Fibroblast of skin of right quadriceps (primary cell): ENCODE measurements around the gene EME2.

ENCODE experiments used
- DNase-seq: peaks from one replicate; pipeline ENCODE4 v3.0.0-alpha.2; 2013

EME2 gene

DNA sequence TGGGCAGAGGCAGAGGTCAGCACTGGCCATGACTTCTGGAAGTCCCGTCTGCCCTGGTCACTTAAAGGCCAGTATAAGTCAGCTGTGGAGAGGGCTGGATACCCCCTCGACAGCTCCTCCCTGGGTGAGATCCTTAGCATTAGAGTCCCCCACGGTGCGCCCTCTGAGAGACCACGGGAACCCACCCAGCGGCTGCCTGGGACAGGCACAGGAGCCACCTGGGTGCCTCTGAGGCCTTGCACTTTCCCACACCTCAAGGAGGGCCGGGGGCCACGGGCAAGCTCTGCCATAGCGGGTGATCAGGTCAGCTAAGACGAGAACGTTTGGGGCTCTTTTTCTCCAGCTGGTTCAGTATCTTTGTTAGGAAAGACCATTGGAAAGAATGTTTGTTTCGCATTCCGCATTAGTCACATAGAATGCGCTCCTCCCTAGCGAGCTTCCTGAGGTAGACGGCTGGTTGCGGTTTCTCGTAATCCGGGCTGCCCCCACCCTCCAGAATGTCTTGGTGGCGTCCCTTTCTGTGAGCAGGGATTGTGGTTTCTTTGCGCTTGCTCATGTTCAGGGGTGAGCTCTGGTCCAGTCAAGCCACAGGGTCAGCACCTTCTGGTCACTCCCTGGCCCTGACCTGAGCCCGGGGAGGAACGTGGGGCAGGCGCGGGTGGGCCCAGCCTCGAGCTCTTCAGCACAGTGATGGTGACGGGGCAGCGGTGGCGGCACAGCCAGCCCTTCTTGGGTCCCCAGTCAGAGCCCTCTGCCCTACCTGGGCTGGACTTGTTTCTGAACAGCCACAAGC, 26.5 kb upstream of the EME2 start:
- peak; percentile 73 for DNase-seq

DNA sequence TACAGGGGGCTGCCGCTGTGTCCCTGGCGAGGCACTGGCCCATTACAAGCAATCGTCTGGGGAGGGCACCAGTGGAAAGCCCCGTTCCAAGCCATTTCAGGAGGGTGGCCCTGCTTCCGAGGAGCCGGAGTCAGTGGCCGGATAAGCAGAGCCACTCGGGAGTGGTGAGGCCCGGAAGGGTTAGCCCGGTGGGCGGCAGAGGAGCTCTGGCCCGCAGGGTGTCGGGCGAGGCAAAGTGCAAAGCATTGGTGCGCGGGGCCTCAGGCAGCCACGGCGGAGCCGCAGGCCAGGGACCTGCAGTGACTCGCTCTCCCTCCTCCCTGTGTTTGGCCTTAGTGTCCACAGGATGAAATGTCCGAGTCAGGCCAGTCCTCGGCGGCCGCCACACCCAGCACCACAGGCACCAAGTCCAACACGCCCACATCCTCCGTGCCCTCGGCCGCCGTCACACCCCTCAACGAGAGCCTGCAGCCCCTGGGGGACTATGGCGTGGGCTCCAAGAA, 25.9 kb upstream of the EME2 start:
- DNase-seq = no peak

DNA sequence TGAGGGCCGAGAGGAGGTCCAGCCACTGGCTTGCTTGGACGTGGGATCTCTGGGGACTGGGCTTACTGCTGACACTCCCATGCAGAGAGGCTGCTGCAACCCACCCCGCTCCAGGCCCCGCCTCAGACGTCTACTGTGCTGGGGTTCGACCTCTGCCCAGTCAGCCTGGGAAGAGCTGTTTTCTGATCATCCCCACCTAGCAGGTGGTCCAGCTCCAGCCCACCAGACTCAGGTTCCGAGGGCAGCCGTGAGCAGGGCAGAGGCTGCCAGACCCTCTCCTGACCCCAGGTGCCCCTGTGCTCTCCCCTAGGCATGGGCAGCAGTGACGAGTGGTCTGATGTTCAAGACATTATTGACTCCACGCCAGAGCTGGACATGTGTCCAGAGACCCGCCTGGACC, 24.7 kb upstream of the EME2 start:
- DNase-seq = no peak

DNA sequence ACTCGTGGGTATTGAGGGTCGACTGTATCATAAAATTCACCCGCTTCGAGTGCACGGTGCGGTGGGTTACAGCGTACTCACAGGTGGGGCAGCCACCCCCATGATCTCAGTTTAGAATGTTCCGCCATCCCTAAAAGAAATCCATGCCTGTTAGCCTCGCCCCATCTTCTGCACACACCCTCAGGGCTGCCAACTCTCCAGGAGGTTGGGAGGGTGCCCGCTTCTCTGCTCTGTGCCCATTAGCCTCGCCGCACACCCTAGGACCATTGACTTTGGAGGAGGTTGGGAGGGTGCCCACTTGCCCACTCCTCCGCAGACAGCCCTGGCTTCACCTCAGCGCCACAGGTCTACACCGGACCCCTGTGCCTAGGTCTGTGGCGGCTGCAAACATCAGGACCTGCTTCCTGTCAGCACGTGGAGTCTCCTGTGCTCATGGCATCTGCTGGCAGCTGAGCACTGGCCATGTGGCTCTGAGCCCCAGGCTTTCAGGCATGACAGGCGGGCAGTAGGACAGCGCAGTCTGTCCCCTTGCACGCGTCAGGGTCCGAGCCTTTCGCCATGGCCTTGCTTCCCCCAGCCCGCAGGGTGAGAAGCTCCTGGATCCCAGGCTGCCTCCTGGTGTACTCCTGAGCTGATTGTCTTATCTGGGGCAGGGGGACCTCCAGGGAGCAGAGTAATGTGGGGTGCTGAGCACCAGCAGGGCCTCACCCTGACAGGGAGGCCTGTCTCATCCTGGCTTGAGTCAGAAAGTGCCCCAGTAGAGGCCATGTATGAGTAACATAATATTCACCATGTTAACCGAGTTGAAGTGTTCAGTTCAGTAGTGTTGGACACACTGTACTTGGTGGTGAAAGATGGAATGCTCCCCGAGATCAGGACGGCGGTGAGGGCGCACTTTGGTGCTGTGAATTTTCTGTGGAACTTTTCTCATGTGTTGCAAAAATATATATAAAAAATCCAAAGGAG, 23.2 kb upstream of the EME2 start:
- DNase-seq = no peak

DNA sequence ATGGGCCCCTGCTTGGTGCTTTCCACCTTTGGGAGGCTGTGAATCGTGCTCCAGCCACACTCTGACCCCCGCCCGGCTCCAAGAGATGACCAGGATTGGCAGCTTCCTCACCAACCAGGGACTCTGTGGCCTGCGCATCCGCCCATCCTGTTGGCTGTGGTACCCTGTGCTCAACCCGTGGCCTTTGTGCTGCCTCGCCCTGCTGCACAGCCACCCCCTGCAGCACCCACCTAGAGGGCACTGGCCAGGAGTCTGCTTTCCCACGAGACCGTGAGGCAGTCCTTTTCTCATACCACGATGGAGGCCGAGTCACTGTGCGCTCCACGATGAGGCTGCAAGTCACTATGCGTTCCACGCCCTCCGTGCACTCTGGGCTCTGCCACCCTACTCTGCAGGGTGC, 20.7 kb upstream of the EME2 start:
- no peak for DNase-seq

DNA sequence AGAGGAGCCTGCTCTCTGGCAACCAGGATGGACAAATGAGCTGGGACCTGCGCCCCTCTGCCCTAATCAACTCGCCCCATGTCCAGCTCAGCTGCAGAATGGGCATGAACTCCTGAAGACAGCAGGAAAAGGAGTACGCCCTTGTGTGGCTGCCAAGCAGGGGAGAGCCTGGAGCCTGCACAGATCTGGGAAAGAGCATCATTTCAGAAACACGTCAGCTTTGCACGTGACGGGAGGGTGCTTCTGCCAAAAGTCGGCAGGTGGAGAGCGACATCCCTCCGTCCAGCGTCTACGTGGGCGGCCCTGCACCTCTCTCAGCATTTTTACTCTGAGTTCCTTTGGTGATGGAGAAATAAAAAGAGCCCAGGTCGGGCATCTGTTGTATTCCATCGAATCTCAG, 19.8 kb upstream of the EME2 start:
- no peak for DNase-seq

DNA sequence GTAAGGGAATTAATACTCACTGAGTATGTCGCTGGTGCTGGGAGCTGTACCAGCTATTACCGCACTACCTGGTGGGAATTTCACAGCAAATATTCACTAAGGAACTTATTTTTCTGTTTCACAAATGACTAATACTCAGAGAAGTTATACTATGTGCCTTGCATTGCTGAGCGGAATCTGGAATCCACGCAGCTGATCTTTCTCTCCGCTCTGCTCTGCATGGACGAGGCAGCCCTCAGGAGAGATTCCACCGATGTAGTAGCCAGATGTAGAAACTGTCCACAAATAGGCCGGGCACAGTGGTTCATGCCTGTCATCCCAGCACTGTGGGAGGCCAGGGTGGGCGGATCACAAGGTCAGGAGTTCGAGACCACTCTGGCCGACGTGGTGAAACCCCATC, 18.4 kb upstream of the EME2 start:
- DNase-seq = no peak

DNA sequence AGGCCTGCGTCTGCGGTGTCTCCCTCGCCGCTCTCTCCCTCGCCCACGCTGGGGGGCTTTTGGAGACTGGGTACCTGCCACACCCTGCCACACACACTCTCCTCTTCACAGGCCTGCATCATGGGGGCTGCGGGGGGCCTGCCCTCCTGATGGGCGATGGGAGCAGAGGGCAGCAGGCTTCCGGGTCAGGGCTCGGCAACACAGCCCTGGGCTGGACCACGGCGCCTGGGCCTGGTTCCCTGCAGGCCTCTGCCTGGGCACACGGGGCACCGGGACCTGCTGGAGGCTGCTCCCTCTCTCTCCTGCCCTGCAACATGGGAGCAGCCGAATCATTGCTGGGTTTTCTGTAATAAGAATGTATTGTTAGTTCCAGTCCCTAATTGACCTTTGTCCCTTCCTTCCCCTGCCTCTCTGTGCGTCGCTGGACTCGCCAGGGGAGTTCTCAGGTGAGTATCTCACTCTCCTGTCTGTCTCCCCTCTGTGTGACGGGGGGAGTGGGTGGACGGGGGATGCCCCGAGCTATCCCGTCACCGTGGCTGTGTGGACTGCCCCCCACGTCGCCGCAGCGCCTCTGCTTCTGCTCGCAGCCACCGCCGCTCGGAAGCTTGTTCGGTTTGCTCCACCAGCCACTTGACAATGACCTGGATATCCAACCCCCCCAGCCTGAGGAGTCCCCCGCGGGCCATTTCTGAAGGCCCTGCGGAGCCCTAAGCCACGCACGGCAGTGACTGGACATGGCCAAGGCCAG, 14.7 kb upstream of the EME2 start:
- no peak for DNase-seq

DNA sequence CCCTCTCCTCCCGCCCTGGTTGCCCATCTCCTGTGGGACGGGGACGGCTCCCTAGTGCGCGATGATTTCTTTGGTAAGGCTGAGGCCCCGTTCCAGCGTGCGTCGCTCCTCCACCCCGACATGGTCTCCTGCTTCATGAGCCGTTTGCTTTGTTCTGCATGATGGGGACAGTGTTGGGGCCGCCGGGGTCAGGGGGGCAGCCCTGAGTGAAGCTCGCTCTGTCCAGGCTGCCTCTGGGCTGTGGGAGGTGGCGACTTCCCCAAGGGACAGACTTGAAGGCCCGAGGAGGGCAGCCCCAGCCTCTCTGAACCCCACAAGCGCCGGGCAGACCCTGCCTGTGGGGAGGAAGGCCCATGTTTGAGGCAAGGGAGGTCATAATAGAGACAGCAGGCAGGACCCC, 13.7 kb upstream of the EME2 start:
- no peak for DNase-seq

DNA sequence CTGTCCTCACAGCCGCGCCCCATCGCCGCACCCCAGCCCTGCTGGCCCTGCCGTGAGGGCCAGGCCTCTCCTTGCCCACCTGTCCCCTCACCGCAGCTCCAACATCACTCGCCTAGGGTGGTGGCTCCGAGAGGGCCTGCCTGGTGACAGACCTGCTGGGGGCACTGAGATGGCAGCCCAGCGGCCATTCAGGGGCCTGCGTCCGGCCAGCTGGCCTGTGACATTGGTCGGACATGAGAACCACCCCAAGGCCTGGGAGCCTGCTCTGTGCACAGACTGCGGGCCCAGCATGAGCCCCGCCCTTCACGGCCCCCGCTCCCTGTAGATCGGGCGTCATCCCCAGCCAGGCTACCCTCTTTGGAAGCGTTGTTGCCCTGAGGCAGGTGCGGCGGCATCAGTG, 13.1 kb upstream of the EME2 start:
- DNase-seq = no peak

DNA sequence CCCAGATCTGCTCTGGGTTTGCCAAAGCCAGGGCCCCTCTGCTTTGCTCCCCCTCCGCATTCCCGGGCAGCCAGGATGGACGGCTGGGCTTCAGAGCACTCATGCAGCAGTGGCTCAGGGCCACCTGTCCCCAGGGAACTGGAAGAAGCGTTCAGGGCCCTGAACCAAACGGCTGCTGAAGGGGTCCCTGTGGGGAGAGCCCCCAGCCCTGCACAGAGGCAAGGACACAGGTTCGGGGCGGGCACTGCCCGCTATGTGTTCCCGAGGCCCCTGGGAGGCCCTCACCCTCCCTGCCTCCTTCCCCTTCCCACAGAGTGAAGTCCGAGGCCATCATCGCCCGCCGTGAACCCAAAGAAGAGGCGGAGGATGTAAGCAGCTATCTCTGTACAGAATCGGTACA, 11.7 kb upstream of the EME2 start:
- DNase-seq = no peak

DNA sequence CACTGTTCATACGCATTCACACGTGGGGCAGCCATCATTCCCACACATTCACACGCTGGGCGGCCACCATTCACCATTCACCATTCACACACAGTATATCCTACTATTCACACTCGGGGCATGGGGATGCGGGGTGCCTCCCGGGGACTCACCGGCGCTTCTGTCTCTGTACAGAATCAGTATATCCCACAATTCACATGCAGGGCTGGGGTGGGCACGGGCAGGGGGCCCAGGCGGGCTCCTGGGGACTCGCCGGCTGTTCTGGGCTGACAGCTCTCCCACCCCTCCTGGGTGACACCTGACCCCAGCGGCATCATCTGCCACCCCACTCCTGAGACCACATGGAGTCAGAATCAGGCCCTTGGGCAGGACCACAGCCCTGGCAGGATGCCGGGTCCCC, 10.9 kb upstream of the EME2 start:
- no peak for DNase-seq

DNA sequence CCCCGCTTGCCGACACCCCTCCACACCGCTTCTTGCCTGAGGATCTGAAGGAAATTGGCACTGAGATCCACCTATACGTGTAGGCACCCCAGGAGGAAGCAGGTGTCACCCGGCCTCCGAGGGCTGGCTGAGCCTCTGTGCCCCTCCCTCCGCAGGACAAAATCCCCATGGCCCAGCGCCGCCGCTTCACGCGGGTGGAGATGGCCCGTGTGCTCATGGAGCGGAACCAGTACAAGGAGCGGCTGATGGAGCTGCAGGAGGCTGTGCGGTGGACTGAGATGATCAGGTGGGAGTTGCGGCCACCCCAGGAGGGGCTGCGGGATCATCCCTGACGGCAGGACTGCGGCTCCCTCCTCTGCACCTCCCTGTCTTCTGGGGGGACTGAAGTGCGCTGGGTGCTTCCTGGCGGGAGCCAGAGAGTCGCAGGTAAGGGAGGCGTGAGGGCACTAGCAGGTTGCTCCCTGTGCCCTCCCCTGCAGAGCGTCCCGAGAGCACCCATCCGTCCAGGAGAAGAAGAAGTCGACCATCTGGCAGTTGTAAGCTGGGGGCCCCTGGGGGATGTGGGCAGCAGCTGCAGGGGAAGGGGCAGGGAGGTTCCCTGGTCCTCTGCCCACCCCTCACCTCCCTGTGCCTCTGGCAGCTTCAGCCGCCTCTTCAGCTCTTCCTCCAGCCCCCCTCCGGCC, 10.3 kb upstream of the EME2 start:
- DNase-seq = no peak

DNA sequence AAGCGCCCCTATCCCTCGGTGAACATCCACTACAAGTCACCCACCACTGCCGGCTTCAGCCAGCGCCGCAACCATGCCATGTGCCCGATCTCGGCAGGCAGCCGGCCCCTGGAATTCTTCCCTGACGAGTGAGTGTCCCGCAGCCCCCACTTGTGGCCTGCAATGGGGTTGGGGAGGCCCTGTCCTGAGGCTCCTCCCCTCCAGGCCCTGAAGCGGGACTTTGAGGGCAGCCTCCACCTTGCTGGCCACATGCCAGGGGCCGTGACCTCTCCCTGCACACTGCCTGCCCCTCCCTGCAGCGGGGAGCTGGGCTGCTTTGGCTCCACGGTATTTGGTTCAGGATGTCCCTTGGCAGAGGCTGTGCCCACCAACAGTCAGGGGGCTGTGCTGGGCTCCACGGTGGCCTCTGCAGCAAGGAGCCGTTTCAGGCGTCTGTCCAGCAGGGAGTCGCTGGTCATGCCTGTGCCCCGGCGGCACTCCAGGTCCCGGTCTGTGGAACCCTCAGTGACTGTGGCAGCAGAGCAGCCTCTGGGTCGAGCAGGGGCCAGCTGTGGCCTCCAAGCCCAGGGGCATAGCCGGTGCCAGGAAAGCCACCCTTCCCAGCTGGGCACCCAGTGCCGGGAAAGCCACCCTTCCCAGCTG, 9.6 kb upstream of the EME2 start:
- no peak for DNase-seq

DNA sequence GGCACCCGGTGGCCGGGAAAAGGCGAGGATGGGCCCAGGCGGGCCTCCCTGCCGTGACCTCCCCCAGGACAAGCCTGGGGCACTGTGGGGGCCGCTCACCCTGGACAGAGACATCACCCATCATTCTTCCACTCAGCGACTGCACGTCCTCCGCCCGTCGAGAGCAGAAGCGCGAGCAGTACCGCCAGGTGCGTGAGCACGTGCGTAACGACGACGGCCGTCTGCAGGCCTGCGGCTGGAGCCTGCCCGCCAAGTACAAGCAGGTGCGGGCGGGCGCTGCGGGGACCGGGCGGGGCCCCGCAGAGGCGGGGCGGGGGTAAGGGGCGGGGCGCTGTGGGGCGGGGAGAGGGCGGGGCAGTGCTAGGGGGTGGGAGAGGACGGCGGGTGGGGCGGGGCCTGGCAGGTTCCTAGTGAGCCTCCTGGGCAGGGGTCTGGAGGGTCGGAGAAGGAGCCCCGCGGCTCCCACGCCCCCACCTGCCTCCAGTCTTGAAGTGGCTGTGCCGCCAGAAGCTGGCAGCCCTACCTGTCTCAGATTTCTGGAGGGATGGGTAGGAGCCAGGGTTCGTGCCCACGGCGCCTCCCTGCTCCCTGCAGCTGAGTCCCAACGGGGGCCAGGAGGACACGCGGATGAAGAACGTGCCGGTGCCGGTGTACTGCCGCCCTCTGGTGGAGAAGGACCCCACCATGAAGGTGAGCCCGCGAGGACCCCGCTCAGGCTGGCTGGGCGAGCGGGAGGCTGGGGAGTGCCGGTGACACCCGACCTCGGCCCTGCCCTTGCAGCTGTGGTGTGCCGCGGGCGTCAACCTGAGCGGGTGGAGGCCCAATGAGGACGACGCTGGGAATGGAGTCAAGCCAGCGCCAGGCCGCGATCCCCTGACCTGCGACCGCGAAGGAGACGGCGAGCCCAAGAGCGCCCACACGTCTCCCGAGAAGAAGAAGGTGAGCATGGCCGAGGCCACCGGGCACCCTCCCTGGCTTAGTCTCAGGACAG, 8.8 kb upstream of the EME2 start:
- DNase-seq = peak; percentile 41

DNA sequence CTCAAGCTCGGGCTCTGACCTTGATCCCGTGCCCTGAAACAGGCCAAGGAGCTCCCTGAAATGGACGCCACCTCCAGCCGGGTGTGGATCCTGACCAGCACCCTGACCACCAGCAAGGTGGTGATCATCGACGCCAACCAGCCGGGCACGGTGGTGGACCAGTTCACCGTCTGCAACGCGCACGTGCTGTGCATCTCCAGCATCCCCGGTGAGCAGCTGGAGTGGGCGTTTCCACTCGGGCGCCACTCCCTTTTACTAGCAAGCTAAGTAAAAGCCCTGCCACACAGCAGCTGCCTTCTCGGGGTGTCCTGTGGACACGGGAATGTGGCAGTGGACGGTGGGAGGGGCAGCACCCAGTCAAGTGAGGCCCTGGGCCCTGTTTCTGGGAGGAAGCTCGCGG, 7.6 kb upstream of the EME2 start:
- DNase-seq = no peak

DNA sequence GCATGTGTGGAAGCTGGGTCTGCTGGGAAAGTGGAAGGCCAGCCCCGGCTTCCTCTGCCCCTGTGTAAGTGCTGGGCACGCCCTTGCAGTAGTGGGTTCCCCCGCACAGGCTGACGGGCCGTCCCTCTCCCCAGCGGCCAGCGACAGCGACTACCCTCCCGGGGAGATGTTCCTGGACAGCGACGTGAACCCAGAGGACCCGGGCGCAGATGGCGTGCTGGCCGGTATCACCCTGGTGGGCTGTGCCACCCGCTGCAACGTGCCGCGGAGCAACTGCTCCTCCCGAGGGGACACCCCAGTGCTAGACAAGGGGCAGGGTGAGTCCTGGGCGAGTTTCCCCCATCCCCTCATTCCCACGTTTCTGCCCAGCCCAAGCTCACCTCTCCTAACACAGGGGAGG, 6.8 kb upstream of the EME2 start:
- DNase-seq = no peak

DNA sequence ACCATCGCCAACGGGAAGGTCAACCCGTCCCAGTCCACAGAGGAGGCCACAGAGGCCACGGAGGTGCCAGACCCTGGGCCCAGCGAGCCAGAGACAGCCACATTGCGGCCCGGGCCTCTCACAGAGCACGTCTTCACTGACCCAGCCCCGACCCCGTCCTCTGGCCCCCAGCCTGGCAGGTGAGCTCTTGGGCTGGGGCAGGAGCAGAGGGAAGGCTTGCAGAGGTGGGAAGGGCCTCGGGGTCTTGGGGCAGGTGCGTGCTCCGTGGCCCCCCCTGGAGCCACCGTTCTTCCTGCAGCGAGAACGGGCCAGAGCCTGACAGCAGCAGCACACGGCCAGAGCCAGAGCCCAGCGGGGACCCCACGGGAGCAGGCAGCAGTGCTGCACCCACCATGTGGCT, 6.4 kb upstream of the EME2 start:
- no peak for DNase-seq

DNA sequence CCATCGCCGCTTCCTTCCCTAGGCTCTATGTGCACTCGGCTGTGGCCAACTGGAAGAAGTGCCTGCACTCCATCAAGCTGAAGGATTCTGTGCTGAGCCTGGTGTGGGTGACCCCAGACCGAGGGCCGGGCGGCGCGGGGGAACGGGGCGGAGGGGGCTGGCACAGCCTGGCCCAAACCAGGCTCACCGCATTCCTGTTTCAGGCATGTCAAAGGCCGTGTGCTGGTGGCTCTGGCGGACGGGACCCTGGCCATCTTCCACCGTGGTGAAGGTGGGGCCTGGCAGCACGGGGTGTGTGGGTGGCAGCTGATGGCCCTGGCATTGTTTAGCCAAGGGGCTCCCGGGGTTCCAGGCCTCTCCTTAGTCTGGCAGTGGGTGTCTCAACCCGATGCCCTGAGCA, 5.9 kb upstream of the EME2 start:
- no peak for DNase-seq

DNA sequence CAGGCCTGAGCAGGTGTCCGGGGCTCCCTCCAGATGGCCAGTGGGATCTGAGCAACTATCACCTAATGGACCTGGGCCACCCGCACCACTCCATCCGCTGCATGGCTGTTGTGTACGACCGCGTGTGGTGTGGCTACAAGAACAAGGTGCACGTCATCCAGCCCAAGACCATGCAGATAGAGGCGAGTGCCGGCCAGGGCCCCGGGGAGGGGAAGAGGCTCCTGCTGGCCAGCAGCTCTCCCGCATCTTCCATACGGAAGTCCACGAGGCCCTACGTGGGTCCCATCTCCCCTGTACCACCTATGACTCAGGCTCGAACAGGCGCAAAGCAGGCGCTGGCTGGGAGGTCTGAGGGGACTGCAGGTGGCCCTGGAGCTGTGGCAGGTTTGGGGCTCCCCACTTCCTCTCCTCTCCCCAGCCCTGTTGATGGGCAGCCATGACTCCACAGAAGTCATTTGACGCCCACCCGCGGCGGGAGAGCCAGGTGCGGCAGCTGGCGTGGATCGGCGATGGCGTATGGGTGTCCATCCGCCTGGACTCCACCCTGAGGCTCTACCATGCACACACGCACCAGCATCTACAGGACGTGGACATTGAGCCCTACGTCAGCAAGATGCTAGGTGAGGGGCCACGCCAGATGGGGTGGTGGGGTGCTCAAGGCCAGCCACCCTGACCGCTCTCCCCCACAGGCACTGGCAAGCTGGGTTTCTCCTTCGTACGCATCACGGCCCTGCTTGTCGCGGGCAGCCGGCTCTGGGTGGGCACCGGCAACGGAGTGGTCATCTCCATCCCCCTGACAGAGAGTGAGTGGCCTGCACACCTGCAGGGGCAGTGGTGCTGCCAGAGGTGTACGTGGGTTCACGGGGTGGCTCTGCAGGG, 5.3 kb upstream of the EME2 start:
- no peak for DNase-seq
